PFSK-1 (cell line): ENCODE results near the gene CORO2B.

Experiments
- FOXP2 ChIP-seq: optimal IDR thresholded peaks from 2 replicates; pipeline ENCODE3; 2011; ENCODE audit warnings: borderline replicate concordance, control low read depth, inconsistent platforms; ENCODE audit not compliant: insufficient read depth; ENCODE audit errors: extremely low read length, extremely low read depth
- POLR2AphosphoS5 ChIP-seq: IDR thresholded peaks from 2 replicates; pipeline ENCODE4 v1.6.1; 2012; ENCODE audit warnings: low read depth, mild to moderate bottlenecking, control low read depth, low read length, moderate library complexity

GRCh38 chr15:68732451-68732850 lies 153.7 kb downstream of the CORO2B start:
- TF ChIP-seq FOXP2, result no peak
- TF ChIP-seq POLR2AphosphoS5, result no peak
